ENCODE results near the gene ENPP7.

Gene ENPP7

GRCh38 chr17:79698146-79698846, 32.4 kb upstream of the ENPP7 start:
- Histone ChIP-seq H3K27ac (ENCODE audit: extremely low read depth, low read depth, low read length) (no peak overlapping the region), H3K9me3 (ENCODE audit: control insufficient read depth, insufficient read depth, low read depth, low read length) (no peaks in the 10 kb centered on the region), H3K4me1 (ENCODE audit: control insufficient read depth, insufficient read depth, low read length) (peaks cover 13% of the 10 kb centered on the region), H3K4me3 (ENCODE audit: low read depth, low read length) (no peak overlapping the region), H3K36me3 (ENCODE audit: control insufficient read depth in 2 of 2, insufficient read depth in 1 of 2, low read length in 2 of 2) (no peaks in the 10 kb centered on the region)
- ChIA-PET POLR2A (no interaction called here), CTCF (interaction anchor here (1.0 to 3.7 kb wide), 3 partner anchors 11 to 306 kb away, joined by 3 to 23 read pairs (median 6); no protein-coding TSS in a partner anchor)
- no peak for TF ChIP-seq ZNF18 (tag by site-specific recombination; IDR thresholded peaks at IDR 0.05)
- TF ChIP-seq PRDM6 (tag by site-specific recombination; IDR thresholded peaks at IDR 0.05), result no peak
- no peak for TF ChIP-seq ZNF274 (IDR thresholded peaks at IDR 0.05; ENCODE audit: low read length)
- TF ChIP-seq ZNF274 (tag by site-specific recombination; IDR thresholded peaks at IDR 0.05; ENCODE audit: borderline replicate concordance), result no peak
- TF ChIP-seq ZNF747 (tag by site-specific recombination; IDR thresholded peaks at IDR 0.05), result no peak
- 0 out of 2 replicates have a peak, but pooled peaks have one; percentile 35 for TF ChIP-seq IKZF3 (tag by site-specific recombination; IDR thresholded peaks at IDR 0.05)
- TF ChIP-seq ZFHX2 (tag by site-specific recombination; conservative IDR thresholded peaks at IDR 0.05), result peak; percentile 43
- TF ChIP-seq ZNF692 (tag by site-specific recombination; IDR thresholded peaks at IDR 0.05), result no peak
- TF ChIP-seq EGR2 (tag by site-specific recombination; IDR thresholded peaks at IDR 0.05; ENCODE audit: low read depth), result 0 out of 2 replicates have a peak, but pooled peaks have one; percentile 17
- TF ChIP-seq ZNF416 (tag by site-specific recombination; IDR thresholded peaks at IDR 0.05), result no peak
- TF ChIP-seq MEIS1 (CRISPR knock-in tag; IDR thresholded peaks at IDR 0.05; ENCODE audit: borderline replicate concordance), result no peak
- no peak for TF ChIP-seq ZNF132 (tag by site-specific recombination; IDR thresholded peaks at IDR 0.05; ENCODE audit: borderline replicate concordance)
- TF ChIP-seq ZNF146 (tag by site-specific recombination; IDR thresholded peaks at IDR 0.05), result no peak
- no peak for TF ChIP-seq ZNF394 (tag by site-specific recombination; IDR thresholded peaks at IDR 0.05; ENCODE audit: borderline replicate concordance)
- no peak for TF ChIP-seq KLF8 (tag by site-specific recombination; IDR thresholded peaks at IDR 0.05)
- TF ChIP-seq ZBTB11 (tag by site-specific recombination; conservative IDR thresholded peaks at IDR 0.05; ENCODE audit: low read depth), result no peak
- TF ChIP-seq ZNF704 (tag by site-specific recombination; IDR thresholded peaks at IDR 0.05), result no peak
- no peak for TF ChIP-seq GLI4 (tag by site-specific recombination; IDR thresholded peaks at IDR 0.05)
- no peak for TF ChIP-seq ZNF544 (tag by site-specific recombination; IDR thresholded peaks at IDR 0.05)
- TF ChIP-seq BCL6B (tag by site-specific recombination; IDR thresholded peaks at IDR 0.05), result no peak

All from HEK293 (cell line).